Muscle layer of colon (tissue), 2 donors: Measurements from ENCODE around the gene TSPOAP1.

Source experiments
- H3K27ac ChIP-seq: one replicate; pipeline ENCODE4 v1.7.0; 2013; ENCODE audit warnings: low read depth, mild to moderate bottlenecking, low read length, moderate library complexity
- H3K27me3 ChIP-seq, 2 donors: one replicate each; pipeline ENCODE4 v1.7.0; 2013; ENCODE audit warnings: low read length in 2 of 2, mild to moderate bottlenecking in 2 of 2; ENCODE audit not compliant: insufficient read depth in 2 of 2, control insufficient read depth in 1 of 2
- H3K36me3 ChIP-seq: one replicate; pipeline ENCODE4 v1.7.0; 2013; ENCODE audit warnings: mild to moderate bottlenecking, low read length; ENCODE audit not compliant: insufficient read depth
- H3K4me1 ChIP-seq: one replicate; pipeline ENCODE4 v1.7.0; 2013; ENCODE audit warnings: mild to moderate bottlenecking, low read length; ENCODE audit not compliant: insufficient read depth
- H3K4me3 ChIP-seq, 2 donors: one replicate each; pipeline ENCODE4 v1.7.0; 2013; ENCODE audit warnings: low read length in 2 of 2, low read depth in 1 of 2, mild to moderate bottlenecking in 1 of 2, moderate library complexity in 1 of 2
- H3K9ac ChIP-seq: one replicate; pipeline ENCODE4 v1.7.0; 2013; ENCODE audit warnings: low read length
- H3K9me3 ChIP-seq: one replicate; pipeline ENCODE4 v1.7.0; 2013; ENCODE audit warnings: mild to moderate bottlenecking, low read length
- donor health status: abdominal sarcoma.
- donor health status: Adenocarcinoma of cecum.

The TSPOAP1 gene

DNA sequence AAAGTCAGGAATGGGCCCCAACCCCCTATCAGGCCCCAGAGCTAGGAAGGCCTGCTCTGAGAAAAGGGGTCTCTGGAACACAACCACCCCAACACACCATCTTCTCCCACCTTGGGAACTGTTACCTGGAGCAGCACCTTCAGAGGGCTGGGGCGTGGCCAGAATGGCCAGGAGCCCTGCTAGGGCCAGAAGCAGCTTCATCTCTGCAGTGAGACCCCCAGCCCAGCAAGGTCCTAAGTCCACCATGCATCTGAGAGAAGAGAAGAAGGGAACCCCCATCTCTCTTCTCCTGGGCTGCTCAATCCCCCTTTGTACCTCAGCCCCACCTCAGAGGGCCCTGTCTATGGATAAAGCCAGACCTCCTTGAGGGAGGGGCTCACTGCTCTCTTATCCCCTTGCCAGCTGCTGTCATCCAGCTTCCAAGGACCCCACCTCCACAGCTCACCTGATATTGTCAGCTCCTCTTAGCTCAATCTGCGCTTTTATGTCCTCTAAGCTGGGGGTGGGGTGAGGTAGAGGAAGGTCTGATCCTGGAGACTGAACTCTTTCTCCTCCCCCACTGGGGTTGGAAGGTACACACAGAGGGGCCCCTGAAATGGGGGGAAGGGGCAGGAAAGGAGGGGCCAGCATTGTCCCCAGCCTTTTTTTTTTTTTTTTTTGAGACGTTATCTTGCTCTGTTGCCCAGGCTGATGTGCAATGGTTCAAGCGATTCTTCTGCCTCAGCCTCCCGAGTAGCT is 47.9 kb downstream of the TSPOAP1 start, which contains the start of gene MPO:
TSS of gene MPO (minus strand) at position 456 of the 738 bp plus-strand sequence. CDS start at position 279, 177 bp downstream.
- Histone ChIP-seq H3K9ac (no peak within 1 kb of the TSS), H3K4me1 (no peaks in the 10 kb centered on the region), H3K27me3 (peaks cover 0 to 10% of the 10 kb centered on the region in 2 donors), H3K9me3 (no peaks in the 10 kb centered on the region), H3K36me3 (no peaks in the 10 kb centered on the region), H3K4me3 (no peak within 1 kb of the TSS), H3K27ac (no peak within 1 kb of the TSS)

DNA sequence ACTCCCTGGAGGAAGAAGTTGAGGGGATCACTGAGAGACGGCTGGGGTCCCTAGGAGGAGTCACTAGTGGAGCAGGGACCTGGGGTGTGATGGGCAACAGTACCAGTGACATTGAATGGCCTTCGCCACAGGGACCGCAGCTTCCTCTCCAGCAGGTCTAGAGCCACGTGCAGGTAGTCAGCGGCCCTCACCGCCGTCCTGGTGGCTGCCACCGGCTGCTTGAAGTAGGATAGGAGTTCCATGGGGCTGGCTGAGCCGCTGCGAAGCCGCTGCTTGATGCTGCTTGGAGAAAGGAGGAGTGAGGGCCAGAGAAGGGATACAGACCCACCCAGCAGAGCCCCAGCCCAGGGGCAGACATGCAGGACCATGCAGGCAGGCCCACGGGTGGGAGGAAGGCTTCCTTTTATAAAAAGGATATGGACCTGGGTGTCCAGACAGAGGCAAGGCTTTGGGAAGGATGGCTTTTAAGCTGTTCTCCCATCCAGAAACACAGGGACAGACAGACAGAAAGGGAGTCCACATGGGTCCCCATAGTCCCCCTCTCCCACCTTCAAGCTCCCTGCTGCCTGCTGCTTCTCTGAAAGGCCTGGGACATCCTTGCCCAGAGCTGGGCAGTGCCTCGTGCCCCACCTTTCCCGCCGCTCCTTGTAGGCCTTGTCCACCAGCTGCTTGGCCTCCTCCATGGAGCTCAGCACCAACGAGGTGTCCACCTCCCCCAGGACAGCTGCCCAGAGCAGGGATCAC is 48.7 kb downstream of the TSPOAP1 start:
- H3K9me3 ChIP-seq, result no peaks in the 10 kb centered on the region
- H3K4me3 ChIP-seq, result no peak overlapping the region
- no peak overlapping the region for H3K27ac ChIP-seq
- H3K9ac ChIP-seq, result no peak overlapping the region
- no peaks in the 10 kb centered on the region for H3K4me1 ChIP-seq
- H3K36me3 ChIP-seq, result no peaks in the 10 kb centered on the region
- H3K27me3 ChIP-seq, result peaks cover 0 to 10% of the 10 kb centered on the region in 2 donors

DNA sequence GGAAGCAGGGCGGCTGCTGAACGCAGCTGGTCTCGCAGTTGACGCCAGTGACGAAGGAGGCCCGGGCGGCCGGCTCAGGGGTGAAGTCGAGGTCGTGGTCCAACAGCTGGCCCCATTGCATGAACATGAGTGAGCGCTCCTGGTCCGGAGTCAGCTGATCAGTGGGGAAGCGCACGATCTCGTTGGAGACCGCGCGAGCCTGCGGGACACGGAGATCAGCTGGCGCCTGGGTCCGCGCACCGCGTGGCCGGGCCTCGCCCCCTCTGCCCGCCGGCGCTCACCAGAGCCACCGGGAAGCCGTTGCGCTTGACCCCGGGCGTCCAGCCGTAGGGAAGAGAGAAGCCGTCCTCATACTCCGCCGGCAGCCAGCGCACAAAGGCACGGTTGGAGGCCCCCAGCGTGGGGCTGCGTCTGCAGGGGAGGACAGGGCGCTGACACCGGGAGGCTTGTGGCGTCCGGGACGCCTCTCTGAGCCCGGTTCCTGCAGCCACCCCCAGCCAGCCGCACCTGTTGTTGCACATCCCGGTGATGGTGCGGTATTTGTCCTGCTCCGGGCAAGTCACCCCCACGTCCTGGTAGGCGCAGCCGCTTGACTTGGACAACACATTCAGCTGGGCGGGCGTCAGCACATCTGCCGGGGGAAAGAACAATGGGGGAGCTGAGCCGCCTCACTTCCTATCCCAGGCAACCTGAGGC is 49.4 kb downstream of the TSPOAP1 start:
- peaks cover 0 to 10% of the 10 kb centered on the region in 2 donors for H3K27me3 ChIP-seq
- H3K27ac ChIP-seq, result no peak overlapping the region
- no peaks in the 10 kb centered on the region for H3K4me1 ChIP-seq
- no peak overlapping the region for H3K4me3 ChIP-seq
- H3K36me3 ChIP-seq, result no peaks in the 10 kb centered on the region
- H3K9ac ChIP-seq, result no peak overlapping the region
- H3K9me3 ChIP-seq, result no peaks in the 10 kb centered on the region

DNA sequence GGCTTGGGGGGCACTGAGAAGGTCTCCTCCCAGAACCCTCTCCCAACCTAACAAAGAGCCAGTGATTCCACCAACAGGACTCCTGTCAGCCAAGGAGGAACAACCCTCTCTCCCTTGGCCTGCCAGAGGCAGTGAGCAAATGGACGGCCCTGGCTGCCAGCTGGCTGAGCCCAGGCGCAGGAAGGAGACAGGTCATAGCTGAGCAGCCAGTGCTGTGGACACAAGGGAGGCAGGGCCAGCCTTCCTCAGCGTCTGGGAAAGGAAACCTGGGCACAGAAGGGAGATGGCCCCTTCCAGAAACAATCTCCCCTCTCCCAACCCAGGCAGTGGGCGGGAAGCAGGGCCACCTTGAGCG is 50.0 kb downstream of the TSPOAP1 start:
- H3K9me3 ChIP-seq, result no peaks in the 10 kb centered on the region
- no peaks in the 10 kb centered on the region for H3K36me3 ChIP-seq
- no peaks in the 10 kb centered on the region for H3K4me1 ChIP-seq
- H3K4me3 ChIP-seq, result no peak overlapping the region
- H3K9ac ChIP-seq, result no peak overlapping the region
- no peak overlapping the region for H3K27ac ChIP-seq
- peaks cover 0 to 10% of the 10 kb centered on the region in 2 donors for H3K27me3 ChIP-seq

DNA sequence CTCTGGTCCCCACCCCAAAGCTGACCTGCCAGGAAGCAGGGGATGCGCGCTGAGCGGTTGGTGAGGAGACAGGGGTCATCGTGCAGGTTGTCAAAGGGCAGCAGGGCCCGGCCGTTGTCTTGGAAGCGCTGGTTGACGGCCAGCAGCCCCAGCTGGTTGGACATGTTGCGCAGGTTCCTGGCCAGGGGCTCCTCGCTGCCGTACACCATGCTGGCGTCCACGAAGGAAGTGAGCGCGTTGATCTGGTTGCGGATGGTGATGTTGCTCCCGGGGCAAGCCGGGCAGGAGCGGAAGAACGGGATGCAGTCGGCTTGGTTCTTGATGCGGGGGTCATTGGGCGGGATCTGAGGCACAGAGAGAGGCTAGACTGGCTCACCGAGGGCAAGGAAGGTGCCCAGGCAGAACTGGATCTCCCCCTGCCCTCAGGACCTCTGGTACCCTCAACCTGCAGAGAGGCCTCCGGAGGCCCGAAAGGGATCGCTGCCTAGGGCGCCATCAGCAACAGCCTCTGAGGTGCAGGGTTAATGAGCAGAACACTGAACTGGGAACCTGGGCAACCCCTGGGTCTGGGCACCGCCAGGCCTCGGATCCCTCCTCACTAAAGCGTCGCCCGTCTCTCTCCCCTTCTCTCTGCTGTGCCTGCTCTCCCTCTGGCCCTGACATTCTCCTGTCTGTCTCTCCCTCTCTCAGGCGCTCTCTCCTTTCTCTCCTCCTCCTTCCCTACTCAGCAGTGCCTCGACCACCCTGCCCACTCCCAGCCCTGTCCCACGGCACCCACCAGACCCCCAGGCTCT is 50.6 kb downstream of the TSPOAP1 start:
- H3K4me3 ChIP-seq, result no peak overlapping the region
- H3K27me3 ChIP-seq, result peaks cover 0 to 10% of the 10 kb centered on the region in 2 donors
- no peaks in the 10 kb centered on the region for H3K9me3 ChIP-seq
- H3K36me3 ChIP-seq, result no peaks in the 10 kb centered on the region
- H3K4me1 ChIP-seq, result no peaks in the 10 kb centered on the region
- no peak overlapping the region for H3K9ac ChIP-seq
- no peak overlapping the region for H3K27ac ChIP-seq

- Histone ChIP-seq H3K4me1 (no peaks in the 10 kb centered on the region), H3K4me3 (no peak overlapping the region), H3K27me3 (peaks cover 0 to 10% of the 10 kb centered on the region in 2 donors), H3K36me3 (no peaks in the 10 kb centered on the region), H3K9ac (no peak overlapping the region), H3K27ac (no peak overlapping the region), H3K9me3 (no peaks in the 10 kb centered on the region)
Measured at GRCh38 chr17:58277107-58277801, 51.3 kb downstream of the TSPOAP1 start.

- Histone ChIP-seq H3K4me1 (no peaks in the 10 kb centered on the region), H3K27me3 (peaks cover 0 to 10% of the 10 kb centered on the region in 2 donors), H3K27ac (no peak overlapping the region)
Measured at GRCh38 chr17:58276423-58276822, 52.2 kb downstream of the TSPOAP1 start.

DNA sequence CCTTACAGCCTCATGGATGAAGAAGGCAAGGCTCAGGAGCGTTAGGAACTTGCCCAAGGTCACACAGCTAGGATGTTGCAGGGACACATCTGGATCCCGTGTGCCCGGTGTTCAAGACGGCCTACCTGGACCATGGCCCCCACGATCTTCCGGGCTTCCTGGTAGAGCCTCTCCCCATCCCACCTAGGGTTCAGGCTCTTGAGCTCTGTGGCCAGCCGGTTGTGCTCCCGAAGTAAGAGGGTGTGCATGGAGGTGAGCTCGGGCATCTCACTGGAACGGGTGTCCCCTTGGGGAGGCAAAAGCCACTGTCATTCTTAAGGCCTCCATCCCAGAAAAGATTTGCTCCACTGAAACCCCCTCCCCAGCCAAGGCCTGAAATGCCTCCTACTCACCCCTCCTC is 53.2 kb downstream of the TSPOAP1 start:
- Histone ChIP-seq H3K4me3 (no peak overlapping the region), H3K4me1 (no peaks in the 10 kb centered on the region), H3K36me3 (no peaks in the 10 kb centered on the region), H3K9me3 (no peaks in the 10 kb centered on the region), H3K27ac (no peak overlapping the region), H3K9ac (no peak overlapping the region), H3K27me3 (peaks cover 0 to 10% of the 10 kb centered on the region in 2 donors)

More at GRCh38 chr17:58276423-58276822, 52.2 kb downstream of the TSPOAP1 start:
- no peak overlapping the region for H3K4me3 ChIP-seq
- no peaks in the 10 kb centered on the region for H3K9me3 ChIP-seq
- H3K36me3 ChIP-seq, result no peaks in the 10 kb centered on the region
- no peak overlapping the region for H3K9ac ChIP-seq

DNA sequence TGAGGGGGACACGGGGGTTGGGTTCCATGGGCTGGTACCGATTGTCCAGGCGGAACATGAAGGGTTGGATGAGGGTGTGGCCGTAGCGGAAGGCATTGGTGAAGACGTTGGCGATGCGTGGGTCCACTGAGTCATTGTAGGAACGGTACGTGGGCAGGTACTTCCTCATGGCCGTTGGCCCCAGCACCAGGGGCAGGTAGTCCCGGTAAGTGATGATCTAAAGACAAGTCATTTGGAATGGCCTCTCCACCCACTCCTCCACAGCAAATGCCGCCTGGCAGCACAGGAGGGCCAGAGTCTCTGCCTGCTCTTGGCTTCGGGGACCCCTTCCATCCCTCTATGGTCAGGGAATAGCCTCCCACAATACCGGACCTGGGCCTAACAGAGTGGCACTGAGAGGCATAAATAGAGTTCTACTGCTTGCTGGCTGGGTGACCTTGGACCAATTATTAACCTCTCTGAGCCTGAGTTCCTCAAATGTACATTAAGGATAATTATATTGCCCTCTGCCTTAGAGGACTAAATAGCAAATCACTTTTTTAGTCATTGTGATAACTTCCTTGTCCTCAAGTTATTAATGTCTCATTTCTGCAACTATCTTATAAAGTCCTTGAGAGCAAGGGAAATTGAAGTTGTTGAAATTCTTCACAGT is 55.0 kb downstream of the TSPOAP1 start:
- Histone ChIP-seq H3K27me3 (no peaks in the 10 kb centered on the region), H3K9me3 (no peaks in the 10 kb centered on the region), H3K9ac (no peak overlapping the region), H3K36me3 (no peaks in the 10 kb centered on the region), H3K4me3 (no peak overlapping the region), H3K4me1 (no peaks in the 10 kb centered on the region), H3K27ac (no peak overlapping the region)
